HG02852 (cell line): ENCODE measurements around the gene AP4S1.
"Not testable (repeated sequence)": the region's sequence is repeated elsewhere in the genome, so short reads cannot be mapped to it uniquely, and the experiment has no call there.

ENCODE experiments used
- ATAC-seq: cut with Tn5 transposase; IDR thresholded peaks from one replicate; pipeline ENCODE4 v1.9.1; 2021; ENCODE audit warnings: mild to moderate bottlenecking, moderate library complexity; ENCODE audit not compliant: unreplicated experiment

Gene AP4S1

GRCh38 chr14:31038521-31039166 lies 13.2 kb downstream of the AP4S1 start:
- no peak for ATAC-seq

- ATAC-seq = no peak
Observed at GRCh38 chr14:31042300-31042699, 16.9 kb downstream of the AP4S1 start.

- not testable (repeated sequence) for ATAC-seq
Observed at GRCh38 chr14:31042893-31043292, 17.4 kb downstream of the AP4S1 start.

GRCh38 chr14:31043379-31043778 lies 17.9 kb downstream of the AP4S1 start:
- no peak for ATAC-seq

DNA sequence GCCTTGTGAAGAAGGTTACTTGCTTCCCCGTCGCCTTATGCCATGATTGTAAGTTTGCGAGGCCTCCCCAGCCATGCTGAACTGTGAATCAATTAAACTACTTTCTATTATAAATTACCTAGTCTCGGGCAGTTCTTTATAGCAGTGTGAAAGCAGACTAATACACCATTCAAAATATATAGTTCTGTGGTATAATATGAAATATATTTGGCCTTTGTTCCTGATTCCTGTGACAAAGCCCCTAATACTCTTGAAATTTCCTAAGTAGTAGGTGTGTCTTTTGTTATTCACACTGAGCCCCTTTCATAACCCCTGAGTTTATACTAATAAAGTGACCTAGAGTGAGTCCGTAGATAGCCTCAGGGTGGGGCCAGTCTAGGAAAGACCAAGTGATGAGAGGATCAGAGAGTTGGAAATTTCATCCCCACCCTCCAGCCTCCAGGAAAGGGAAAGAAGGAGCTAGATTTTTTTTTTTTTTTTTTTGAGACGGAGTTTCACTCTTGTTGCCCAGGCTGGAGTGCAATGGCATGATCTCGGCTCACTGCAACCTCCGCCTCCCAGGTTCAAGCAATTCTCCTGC lies 20.1 kb downstream of the AP4S1 start:
- no peak for ATAC-seq

GRCh38 chr14:31047503-31047902 lies 22.1 kb downstream of the AP4S1 start:
- no peak for ATAC-seq

DNA sequence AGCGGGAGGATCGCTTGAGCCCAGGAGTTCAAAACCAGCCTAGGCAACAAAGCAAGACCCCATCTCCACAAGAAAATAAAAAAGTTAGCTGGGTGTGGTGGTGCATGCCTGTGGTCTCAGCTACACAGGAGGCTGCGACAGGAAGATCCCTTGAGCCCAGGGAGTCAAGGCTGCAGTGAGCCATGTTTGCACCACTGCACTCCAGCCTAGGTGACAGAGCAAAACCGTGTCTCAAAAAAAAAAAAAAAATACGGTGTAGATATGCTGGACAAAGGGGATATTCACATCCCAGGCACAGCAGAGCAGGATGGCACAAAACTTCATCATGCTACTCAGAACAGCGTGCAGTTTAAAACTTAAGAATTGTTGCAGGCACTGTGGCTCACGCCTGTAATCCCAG lies 25.6 kb downstream of the AP4S1 start:
- ATAC-seq = no peak

- no peak for ATAC-seq
Observed at GRCh38 chr14:31051511-31051910, 26.1 kb downstream of the AP4S1 start.

DNA sequence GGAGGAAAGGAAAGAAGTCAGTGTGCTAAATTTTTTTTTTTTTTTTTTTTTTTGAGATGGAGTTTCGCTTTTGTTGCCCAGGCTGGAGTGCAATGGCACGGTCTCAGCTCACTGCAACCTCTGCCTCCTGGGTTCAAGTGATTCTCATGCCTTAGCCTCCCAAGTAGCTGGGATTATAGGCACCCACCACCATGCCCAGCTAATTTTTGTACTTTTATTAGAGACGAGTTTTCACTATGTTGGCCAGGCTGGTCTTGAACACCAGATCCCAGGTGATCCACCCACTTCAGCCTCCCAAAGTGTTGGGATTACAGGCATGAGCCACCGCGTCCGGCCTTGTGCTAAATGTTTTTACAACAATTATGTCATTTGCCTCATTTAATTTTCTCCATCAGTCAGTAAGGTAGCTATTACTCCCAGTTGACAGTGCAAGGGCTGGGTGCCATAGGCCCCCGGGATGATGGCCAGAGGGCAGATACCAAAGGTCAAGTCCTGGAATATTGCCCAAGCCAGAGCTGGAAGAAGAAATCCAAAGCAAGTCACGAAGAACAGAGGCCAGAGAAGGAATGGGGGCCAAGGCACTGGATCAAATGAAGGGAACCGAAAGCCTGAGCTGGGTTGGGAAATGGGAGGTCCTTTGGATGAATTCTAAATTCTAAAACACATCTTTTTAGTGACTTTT lies 27.6 kb downstream of the AP4S1 start:
- ATAC-seq = not testable (repeated sequence)

GRCh38 chr14:31057035-31057434 lies 31.6 kb downstream of the AP4S1 start:
- ATAC-seq = no peak

DNA sequence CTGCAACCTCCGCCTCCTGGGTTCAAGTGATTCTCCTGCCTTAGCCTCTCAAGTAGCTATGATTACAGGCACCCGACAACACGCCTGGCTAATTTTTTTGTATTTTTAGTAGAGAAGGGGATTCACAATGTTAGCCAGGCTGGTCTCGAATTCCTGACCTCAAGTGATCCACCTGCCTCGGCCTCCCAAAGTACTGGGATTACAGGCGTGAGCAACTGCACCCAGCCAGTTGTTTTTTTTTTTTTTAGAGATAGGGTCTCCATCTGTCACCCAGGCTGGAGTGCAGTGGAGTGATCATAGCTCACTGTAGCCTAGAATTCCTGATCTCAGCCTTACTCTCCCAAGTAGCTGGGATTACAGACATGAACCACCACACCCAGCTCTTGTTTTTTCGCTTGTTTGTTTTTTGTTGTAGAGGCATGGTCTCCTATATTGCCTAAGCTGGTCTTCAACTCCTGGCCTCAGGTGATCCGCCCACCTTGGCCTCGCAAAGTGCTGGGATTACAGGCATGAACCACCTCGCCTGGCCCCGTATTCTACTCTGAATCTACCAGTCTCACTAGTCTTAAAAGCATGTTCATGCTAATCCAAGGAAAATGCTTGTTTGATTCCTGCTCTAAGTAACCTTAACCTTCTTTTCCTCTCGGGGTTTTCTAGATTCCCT lies 32.4 kb downstream of the AP4S1 start:
- no peak for ATAC-seq

- ATAC-seq = no peak
Observed at GRCh38 chr14:31059152-31059924, 33.9 kb downstream of the AP4S1 start.

DNA sequence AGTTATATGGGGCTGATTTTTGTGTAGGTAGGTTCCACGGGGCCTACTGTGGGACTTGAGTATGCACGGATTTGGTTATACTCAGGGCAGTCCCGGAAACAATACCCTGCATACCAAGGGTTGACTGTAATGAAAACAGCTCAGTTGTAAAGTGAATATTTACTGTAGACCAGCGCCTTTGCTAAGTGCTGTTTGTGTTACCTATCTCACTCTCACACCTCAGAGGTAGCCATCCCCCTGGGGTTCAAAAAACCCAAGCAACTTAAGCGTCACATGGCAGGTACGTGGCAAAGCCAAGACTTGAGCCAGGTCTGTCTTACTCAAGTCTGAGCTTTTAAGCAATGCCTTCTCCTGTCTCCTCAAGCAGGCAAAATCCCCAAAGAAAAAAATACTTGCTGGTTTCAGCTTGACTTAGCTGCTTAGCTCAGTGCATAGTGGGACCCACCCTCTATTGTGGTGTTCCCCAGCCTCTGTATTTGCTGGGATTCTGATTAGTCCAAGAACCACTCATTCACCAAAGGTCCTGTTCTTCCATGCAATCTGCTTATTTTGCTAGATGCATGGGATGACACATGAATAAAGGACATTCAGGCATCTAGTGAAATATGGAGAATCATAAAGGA lies 34.9 kb downstream of the AP4S1 start:
- no peak for ATAC-seq

DNA sequence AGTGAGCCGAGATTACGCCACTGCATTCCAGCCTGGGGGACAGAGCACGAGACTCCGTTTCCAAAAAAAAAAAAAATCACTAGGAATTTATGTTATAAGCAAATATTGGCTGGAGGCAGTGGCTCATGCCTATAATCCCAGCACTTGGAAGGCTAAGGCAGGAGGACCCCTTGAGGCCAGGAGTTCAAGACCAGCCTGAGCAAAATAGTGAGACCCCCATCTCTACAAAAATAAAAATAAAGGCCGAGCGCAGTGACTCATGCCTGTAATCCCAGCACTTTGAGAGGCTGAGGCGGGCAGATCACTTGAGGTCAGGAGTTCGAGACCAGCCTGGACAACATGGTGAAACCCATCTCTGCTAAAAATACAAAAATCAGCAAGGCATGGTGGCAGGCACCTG lies 37.5 kb downstream of the AP4S1 start:
- not testable (repeated sequence) for ATAC-seq

- ATAC-seq = no peak
Observed at GRCh38 chr14:31068235-31068634, 42.8 kb downstream of the AP4S1 start.

GRCh38 chr14:31069343-31069742 lies 43.9 kb downstream of the AP4S1 start:
- no peak for ATAC-seq

DNA sequence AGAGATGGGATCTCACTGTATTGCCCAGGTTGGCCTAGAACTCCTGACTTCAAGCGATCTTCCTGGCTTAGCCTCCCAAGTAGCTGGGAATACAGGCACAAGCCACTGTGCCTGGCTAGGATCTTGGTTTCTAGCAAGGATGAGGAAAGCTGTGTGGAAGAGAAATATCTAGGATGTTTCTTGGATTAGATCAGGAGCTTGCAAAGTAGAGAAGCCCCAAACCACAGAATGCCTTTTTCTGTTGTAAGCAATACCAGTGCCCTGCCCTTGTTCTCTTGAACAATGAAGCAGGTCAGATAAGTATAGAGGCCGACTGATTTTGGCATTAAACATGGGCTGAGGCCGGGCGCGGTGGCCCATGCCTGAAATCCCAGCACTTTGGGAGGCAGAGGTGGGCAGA lies 45.0 kb downstream of the AP4S1 start:
- no peak for ATAC-seq

DNA sequence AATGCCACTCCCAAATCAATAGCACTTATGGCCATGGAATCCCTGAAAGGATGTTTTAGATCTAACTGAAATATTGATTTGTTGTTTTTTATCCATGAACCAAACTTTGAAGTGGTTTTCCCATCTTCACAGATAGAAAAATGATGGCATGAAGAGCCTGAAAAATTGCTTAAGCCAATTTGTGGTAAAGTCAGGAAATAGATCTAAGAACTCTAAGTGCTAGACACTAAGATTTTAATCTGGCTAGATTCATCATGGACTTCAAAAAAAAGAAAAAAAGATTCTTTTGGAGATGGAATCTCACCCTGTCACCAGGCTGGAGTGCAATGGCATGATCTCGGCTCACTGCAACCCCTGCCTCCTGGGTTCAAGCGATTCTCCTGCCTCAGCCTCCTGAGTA lies 45.7 kb downstream of the AP4S1 start:
- ATAC-seq = no peak

DNA sequence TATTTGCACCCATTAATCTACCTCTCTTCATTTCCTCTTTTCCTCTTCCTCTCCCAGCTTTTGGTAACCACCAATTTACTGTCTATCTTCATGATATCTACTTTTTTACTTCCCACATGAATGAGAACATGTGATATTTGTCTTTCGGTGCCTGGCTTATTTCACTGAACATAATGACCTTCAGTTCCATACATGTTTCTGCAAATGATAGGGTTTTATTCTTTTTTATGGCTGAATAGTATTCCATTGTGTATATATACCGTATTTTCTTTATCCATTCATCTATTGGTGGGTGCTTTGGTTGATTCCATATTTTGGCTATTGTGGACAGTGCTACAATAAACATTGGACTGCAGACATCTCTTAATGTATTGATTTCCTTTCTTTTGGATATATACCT lies 49.7 kb downstream of the AP4S1 start:
- no peak for ATAC-seq

GRCh38 chr14:31078766-31079165 lies 53.3 kb downstream of the AP4S1 start:
- ATAC-seq = no peak

DNA sequence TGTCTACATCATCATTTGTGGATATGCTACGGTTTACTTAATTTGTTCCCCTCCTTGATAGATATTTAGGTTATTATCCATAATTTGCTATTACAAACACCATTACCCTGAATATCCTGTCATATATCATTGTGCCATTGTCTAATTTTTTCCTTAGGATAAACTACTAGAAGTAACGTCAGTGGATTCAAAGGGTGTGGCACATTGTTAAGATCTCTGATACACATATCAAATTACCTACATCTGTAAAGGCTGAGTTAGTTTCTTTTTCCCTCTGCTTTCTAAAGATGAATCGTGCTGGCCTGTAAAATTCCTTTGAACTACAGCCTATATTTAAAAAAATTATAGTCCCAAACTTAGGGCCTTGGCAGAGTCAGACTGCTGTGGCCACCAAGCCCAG lies 54.6 kb downstream of the AP4S1 start:
- ATAC-seq = no peak
